ENCODE data around the gene RTBDN. TPM values are rescaled to one million over a fixed set of nuclear protein-coding genes. Genes with fewer than 3 reads are reported as not detected.

Gene RTBDN
- total RNA-seq, 1 donor from 2014 or later: not detected

DNA sequence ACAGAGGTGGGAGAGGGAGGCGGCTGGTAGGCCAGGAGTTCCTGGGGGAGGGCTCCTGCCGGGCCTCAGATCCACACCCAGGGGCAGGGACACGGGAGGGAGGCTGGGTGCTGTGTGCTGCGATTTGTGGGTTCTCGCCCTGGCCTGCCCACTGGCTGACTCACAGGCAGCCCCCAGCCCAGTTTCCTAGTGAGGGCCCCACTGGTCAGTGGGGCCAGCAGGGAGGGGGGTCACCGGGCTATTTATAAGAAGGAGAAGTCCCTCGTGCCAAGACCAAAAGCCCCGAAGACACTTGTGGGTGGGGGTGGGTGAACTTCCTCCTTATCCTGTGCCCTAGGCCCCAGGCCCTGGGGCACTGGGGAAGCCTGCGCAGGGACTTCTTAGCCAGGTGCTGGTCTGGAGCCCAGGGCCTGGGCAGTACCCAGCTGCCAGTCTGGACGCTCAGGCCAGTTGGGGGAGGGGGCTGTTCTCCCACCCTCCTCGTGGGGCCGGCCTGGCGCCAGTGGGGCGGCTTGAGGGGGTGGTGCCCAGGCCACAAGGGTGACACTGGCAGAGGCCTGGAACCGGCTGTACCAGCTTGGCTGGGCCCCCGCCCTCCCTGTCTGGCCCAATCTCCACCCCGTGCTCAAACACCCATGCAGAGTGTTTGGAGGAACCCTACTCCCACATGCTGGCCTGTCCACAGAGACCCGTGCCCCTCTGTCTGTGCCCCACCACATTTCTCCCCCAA lies 48.1 kb downstream of the RTBDN start:
- DNase-seq: peak; percentile 63
- Histone ChIP-seq H3K27me3 (ENCODE audit: low read depth) (no peaks in the 10 kb centered on the region), H3K9me3 (replicated peaks) (no peaks in the 10 kb centered on the region), H3K36me3 (no peaks in the 10 kb centered on the region), H3K4me3 (no peak overlapping the region), H3K27ac (replicated peaks) (peak overlapping the region; percentile 96), H3K4me1 (peaks cover 92% of the 10 kb centered on the region)
- intact Hi-C loops (cut with micrococcal nuclease): no loop called here
- TF ChIP-seq, protein P1, sequence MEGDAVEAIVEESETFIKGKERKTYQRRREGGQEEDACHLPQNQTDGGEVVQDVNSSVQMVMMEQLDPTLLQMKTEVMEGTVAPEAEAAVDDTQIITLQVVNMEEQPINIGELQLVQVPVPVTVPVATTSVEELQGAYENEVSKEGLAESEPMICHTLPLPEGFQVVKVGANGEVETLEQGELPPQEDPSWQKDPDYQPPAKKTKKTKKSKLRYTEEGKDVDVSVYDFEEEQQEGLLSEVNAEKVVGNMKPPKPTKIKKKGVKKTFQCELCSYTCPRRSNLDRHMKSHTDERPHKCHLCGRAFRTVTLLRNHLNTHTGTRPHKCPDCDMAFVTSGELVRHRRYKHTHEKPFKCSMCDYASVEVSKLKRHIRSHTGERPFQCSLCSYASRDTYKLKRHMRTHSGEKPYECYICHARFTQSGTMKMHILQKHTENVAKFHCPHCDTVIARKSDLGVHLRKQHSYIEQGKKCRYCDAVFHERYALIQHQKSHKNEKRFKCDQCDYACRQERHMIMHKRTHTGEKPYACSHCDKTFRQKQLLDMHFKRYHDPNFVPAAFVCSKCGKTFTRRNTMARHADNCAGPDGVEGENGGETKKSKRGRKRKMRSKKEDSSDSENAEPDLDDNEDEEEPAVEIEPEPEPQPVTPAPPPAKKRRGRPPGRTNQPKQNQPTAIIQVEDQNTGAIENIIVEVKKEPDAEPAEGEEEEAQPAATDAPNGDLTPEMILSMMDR (IDR thresholded peaks at IDR 0.05; ENCODE audit: borderline replicate concordance): no peak

DNA sequence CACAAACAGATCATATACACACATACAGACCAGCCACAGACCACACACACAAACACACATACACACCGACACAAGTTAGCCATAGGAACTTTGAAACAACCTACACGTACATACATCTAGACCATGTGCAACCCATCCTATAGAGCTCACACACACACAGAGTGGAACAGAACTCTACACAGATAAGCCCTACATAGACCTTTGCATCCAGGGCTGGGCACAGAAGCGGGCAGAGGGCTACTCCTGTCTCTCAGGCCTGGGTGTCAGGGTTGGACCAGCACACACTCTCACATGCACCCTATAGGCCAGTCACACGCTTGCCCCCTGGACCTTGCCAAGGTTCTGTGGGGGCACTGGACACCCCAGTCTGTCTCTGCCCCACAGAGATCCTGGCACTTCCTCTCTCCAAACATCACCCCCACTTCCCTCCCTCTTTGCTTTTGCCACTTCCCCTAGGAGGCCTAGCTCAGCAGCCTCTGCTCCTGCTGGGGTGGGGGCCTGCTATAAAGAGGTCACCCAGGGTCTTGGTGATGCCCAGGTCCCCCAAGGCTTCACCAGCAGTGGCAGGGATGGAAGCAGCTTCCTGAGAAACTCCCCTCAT lies 48.8 kb downstream of the RTBDN start:
- intact Hi-C loops (cut with micrococcal nuclease): no loop called here
- H3K4me1 ChIP-seq: peaks cover 86% of the 10 kb centered on the region
- H3K27me3 ChIP-seq (ENCODE audit: low read depth): no peaks in the 10 kb centered on the region
- H3K9me3 ChIP-seq (replicated peaks): no peaks in the 10 kb centered on the region
- no peaks in the 10 kb centered on the region for H3K36me3 ChIP-seq
- no peak for DNase-seq
- H3K27ac ChIP-seq (replicated peaks): peak overlapping the region; percentile 96
- no peak overlapping the region for H3K4me3 ChIP-seq
- TF ChIP-seq, protein P1 (IDR thresholded peaks at IDR 0.05; ENCODE audit: borderline replicate concordance): no peak

DNA sequence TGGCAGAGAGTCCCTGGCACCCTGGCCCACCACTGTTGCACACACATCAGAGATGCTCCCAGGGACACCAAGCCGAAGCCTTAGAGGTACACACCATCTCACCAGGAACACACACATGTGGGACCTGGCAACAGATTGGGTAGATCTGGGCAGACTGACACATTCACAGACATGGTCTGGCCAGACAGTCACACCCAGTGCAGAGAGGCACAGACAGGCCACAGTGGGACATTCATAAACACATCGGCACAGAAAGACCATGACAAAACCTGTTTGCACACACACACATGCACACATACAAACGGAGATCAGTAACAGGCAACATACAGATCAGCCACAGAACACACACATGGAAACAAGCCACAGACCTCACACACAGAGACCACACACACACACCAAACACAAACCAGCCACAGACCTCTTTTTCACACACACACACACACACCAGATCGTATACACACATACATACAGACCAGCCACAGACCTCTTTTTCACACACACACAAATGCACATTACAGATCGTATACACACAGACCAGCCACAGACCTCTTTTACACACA lies 49.4 kb downstream of the RTBDN start:
- intact Hi-C loops (cut with micrococcal nuclease): no loop called here
- no peaks in the 10 kb centered on the region for H3K9me3 ChIP-seq (replicated peaks)
- no peak overlapping the region for H3K4me3 ChIP-seq
- no peaks in the 10 kb centered on the region for H3K36me3 ChIP-seq
- H3K4me1 ChIP-seq: peaks cover 81% of the 10 kb centered on the region
- peak overlapping the region; percentile 96 for H3K27ac ChIP-seq (replicated peaks)
- no peak for DNase-seq
- no peaks in the 10 kb centered on the region for H3K27me3 ChIP-seq (ENCODE audit: low read depth)
- TF ChIP-seq, protein P1 (IDR thresholded peaks at IDR 0.05; ENCODE audit: borderline replicate concordance): no peak

DNA sequence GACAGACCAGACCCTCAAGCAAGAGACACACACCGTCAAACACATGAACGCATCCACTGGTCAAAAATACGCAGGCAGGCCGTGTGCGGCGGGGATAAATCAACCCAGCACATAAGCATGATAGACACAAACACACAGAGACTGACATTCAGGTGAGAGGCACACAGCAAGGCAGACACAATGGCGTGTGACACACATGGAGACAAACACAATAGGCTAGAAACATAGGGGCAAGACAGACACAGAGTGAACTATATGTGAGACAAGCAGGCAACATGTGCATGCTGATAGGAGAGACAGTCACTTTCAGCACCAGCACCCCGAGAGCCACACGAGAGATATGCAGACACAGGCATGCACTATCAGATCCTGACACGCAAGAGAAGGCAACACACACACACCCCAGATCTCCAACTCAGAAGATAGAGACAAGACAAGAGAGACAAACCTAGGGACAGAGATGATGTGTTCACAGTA lies 49.9 kb downstream of the RTBDN start:
- Histone ChIP-seq H3K36me3 (no peaks in the 10 kb centered on the region), H3K27ac (replicated peaks) (peak overlapping the region; percentile 96), H3K4me1 (peaks cover 84% of the 10 kb centered on the region), H3K27me3 (ENCODE audit: low read depth) (no peaks in the 10 kb centered on the region), H3K9me3 (replicated peaks) (no peaks in the 10 kb centered on the region), H3K4me3 (no peak overlapping the region)
- intact Hi-C loops (cut with micrococcal nuclease): no loop called here
- TF ChIP-seq, protein P1 (IDR thresholded peaks at IDR 0.05; ENCODE audit: borderline replicate concordance): no peak
- DNase-seq: no peak

DNA sequence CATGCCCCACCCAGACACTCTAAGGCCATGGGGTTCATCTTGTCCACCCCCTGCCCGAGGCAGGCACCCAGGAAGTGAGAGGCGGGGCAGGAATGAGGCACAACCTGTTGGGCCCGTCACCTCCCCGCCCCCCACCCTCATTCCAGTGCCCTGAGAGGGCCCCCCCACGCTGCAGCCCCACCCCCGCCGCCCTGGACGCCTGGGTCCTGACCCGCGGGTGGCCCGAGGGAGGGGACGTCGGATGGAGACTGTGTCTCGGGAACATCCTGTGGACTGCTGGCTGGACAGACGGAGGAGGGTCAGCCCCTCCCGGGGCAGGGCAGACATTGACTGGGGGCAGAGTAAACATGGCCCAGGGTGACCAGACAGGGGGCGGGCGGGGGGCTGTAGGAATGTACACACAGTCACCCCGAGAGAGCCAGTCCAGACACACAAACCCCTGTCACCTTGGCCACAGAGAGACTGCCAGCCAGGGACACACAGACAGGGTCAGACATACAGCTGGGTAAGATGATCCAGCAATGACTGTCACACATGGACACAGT lies 50.5 kb downstream of the RTBDN start:
- Histone ChIP-seq H3K36me3 (no peaks in the 10 kb centered on the region), H3K4me1 (peaks cover 84% of the 10 kb centered on the region), H3K4me3 (peak overlapping the region; percentile 69), H3K9me3 (replicated peaks) (no peaks in the 10 kb centered on the region), H3K27ac (replicated peaks) (peak overlapping the region; percentile 96), H3K27me3 (ENCODE audit: low read depth) (no peaks in the 10 kb centered on the region)
- intact Hi-C loops (cut with micrococcal nuclease): no loop called here
- TF ChIP-seq, protein P1 (IDR thresholded peaks at IDR 0.05; ENCODE audit: borderline replicate concordance): no peak
- DNase-seq: peak; percentile 70
